Thymus (tissue), 11 donors: ENCODE measurements around the gene CRISPLD2. TPM values are rescaled to one million over a fixed set of nuclear protein-coding genes. Genes with fewer than 3 reads are reported as not detected.

Source experiments
- DNase-seq, 9 donors: peaks; one replicate each; pipeline ENCODE4 v3.0.0-alpha.2; 2013; ENCODE audit warnings: low spot score in 9 of 9, low read depth in 6 of 9, missing footprints in 1 of 9
- H3K27ac ChIP-seq, 2 donors: one replicate each; pipeline ENCODE4 v1.5.1; 2013; ENCODE audit warnings: control low read depth in 1 of 2, low read depth in 1 of 2, low read length in 1 of 2, mild to moderate bottlenecking in 1 of 2, moderate library complexity in 1 of 2
- H3K27me3 ChIP-seq, 2 donors: one replicate each; pipeline ENCODE4 v1.5.1; 2013; ENCODE audit warnings: low read length in 1 of 2; ENCODE audit not compliant: control insufficient read depth in 2 of 2, insufficient read depth in 1 of 2
- H3K36me3 ChIP-seq, 2 donors: one replicate each; pipeline ENCODE4 v1.5.1; 2013; ENCODE audit warnings: low read length in 1 of 2, mild to moderate bottlenecking in 1 of 2, moderate library complexity in 1 of 2; ENCODE audit not compliant: control insufficient read depth in 2 of 2, insufficient read depth in 2 of 2
- H3K4me1 ChIP-seq, 2 donors: one replicate each; pipeline ENCODE4 v1.5.1; 2013; ENCODE audit warnings: low read length in 2 of 2; ENCODE audit not compliant: control insufficient read depth in 2 of 2, insufficient read depth in 2 of 2
- H3K4me3 ChIP-seq, 2 donors: one replicate each; pipeline ENCODE4 v1.5.1; 2013; ENCODE audit warnings: low read length in 2 of 2, control low read depth in 1 of 2, mild to moderate bottlenecking in 1 of 2
- H3K9me3 ChIP-seq, 2 donors: one replicate each; pipeline ENCODE4 v1.5.1; 2013; ENCODE audit warnings: low read length in 1 of 2, mild to moderate bottlenecking in 1 of 2; ENCODE audit not compliant: control insufficient read depth in 2 of 2, insufficient read depth in 1 of 2
- WGBS: extraction: QIAGEN DNeasy Blood & Tissue Kit; methylation state at CpG from one replicate; pipeline ENCODE4 v1.1.7; 2013; 5-methylcytosine and 5-hydroxymethylcytosine counted together
- polyA plus RNA-seq: library from polyadenylated mRNA; stranded (reverse); fragments of 200-250 nt; gene quantifications from one replicate; pipeline ENCODE4 v1.2.3, GENCODE V29; 2013
- total RNA-seq: library from RNA; stranded (reverse); fragments of 120-200 nt; gene quantifications from one replicate; pipeline ENCODE4 v1.2.4, GENCODE V29; 2013
- donor health status: healthy.

The CRISPLD2 gene
- total and polyA plus RNA-seq, 2 donors: 2.1 to 7.2 TPM

GRCh38 chr16:84794186-84794585, 25.6 kb upstream of the CRISPLD2 start:
- Histone ChIP-seq H3K27me3 (no peaks in the 10 kb centered on the region), H3K4me3 (no peak overlapping the region), H3K27ac (no peak overlapping the region), H3K9me3 (no peaks in the 10 kb centered on the region), H3K36me3 (no peaks in the 10 kb centered on the region), H3K4me1 (no peaks in the 10 kb centered on the region)
- DNase-seq: no peak
- 97% methylated on average over 6 of the region's 6 CpGs for WGBS

GRCh38 chr16:84794626-84795025, 25.2 kb upstream of the CRISPLD2 start:
- 97% methylated on average over 19 of the region's 19 CpGs for WGBS
- Histone ChIP-seq H3K27me3 (no peaks in the 10 kb centered on the region), H3K9me3 (no peaks in the 10 kb centered on the region), H3K36me3 (no peaks in the 10 kb centered on the region), H3K4me3 (no peak overlapping the region), H3K4me1 (no peaks in the 10 kb centered on the region), H3K27ac (no peak overlapping the region)
- no peak for DNase-seq

- WGBS: 94% methylated on average over 22 of the region's 22 CpGs
- H3K4me3 ChIP-seq: no peak overlapping the region
Measured at GRCh38 chr16:84795329-84796053, 24.3 kb upstream of the CRISPLD2 start.

GRCh38 chr16:84800158-84800978, 19.4 kb upstream of the CRISPLD2 start:
- DNase-seq: no peak
- H3K36me3 ChIP-seq: no peaks in the 10 kb centered on the region
- H3K27me3 ChIP-seq: no peaks in the 10 kb centered on the region
- 79% methylated on average over 8 of the region's 8 CpGs for WGBS
- no peak overlapping the region for H3K27ac ChIP-seq
- H3K4me3 ChIP-seq: no peak overlapping the region
- no peaks in the 10 kb centered on the region for H3K4me1 ChIP-seq
- peaks cover 0 to 3% of the 10 kb centered on the region in 2 donors for H3K9me3 ChIP-seq

More at GRCh38 chr16:84795329-84796053, 24.3 kb upstream of the CRISPLD2 start:
- no peaks in the 10 kb centered on the region for H3K9me3 ChIP-seq
- H3K36me3 ChIP-seq: no peaks in the 10 kb centered on the region
- H3K27ac ChIP-seq: no peak overlapping the region
- H3K4me1 ChIP-seq: no peaks in the 10 kb centered on the region
- no peak for DNase-seq
- no peaks in the 10 kb centered on the region for H3K27me3 ChIP-seq

GRCh38 chr16:84803146-84803545, 16.6 kb upstream of the CRISPLD2 start:
- Histone ChIP-seq H3K4me1 (no peaks in the 10 kb centered on the region), H3K4me3 (no peak overlapping the region), H3K9me3 (peaks cover 0 to 3% of the 10 kb centered on the region in 2 donors), H3K36me3 (no peaks in the 10 kb centered on the region), H3K27me3 (peaks cover 0 to 4% of the 10 kb centered on the region in 2 donors), H3K27ac (no peak overlapping the region)
- 87% methylated on average over 9 of the region's 9 CpGs for WGBS
- DNase-seq: no peak

GRCh38 chr16:84804326-84804725, 15.5 kb upstream of the CRISPLD2 start:
- WGBS: 98% methylated on average over 10 of the region's 10 CpGs
- no peak overlapping the region for H3K4me3 ChIP-seq
- DNase-seq: no peak
- peaks cover 0 to 3% of the 10 kb centered on the region in 2 donors for H3K9me3 ChIP-seq
- H3K36me3 ChIP-seq: no peaks in the 10 kb centered on the region
- H3K27me3 ChIP-seq: peaks cover 0 to 4% of the 10 kb centered on the region in 2 donors
- no peak overlapping the region for H3K27ac ChIP-seq
- H3K4me1 ChIP-seq: no peaks in the 10 kb centered on the region

GRCh38 chr16:84806256-84806889, 13.4 kb upstream of the CRISPLD2 start:
- peaks cover 5 to 13% of the 10 kb centered on the region in 2 donors for H3K4me1 ChIP-seq
- no peak overlapping the region for H3K27ac ChIP-seq
- DNase-seq: no peak
- H3K9me3 ChIP-seq: peaks cover 0 to 3% of the 10 kb centered on the region in 2 donors
- H3K36me3 ChIP-seq: no peaks in the 10 kb centered on the region
- peaks cover 0 to 4% of the 10 kb centered on the region in 2 donors for H3K27me3 ChIP-seq
- WGBS: 67% methylated on average over 26 of the region's 26 CpGs
- no peak overlapping the region for H3K4me3 ChIP-seq

GRCh38 chr16:84806890-84807258, 12.9 kb upstream of the CRISPLD2 start:
- Histone ChIP-seq H3K9me3 (peaks cover 0 to 3% of the 10 kb centered on the region in 2 donors), H3K4me3 (no peak overlapping the region), H3K27ac (no peak overlapping the region), H3K4me1 (peaks cover 7 to 16% of the 10 kb centered on the region in 2 donors), H3K27me3 (peaks cover 0 to 4% of the 10 kb centered on the region in 2 donors), H3K36me3 (no peaks in the 10 kb centered on the region)
- 97% methylated on average over 10 of the region's 10 CpGs for WGBS
- no peak for DNase-seq

- Histone ChIP-seq H3K9me3 (no peaks in the 10 kb centered on the region), H3K36me3 (no peaks in the 10 kb centered on the region), H3K27me3 (peaks cover 0 to 4% of the 10 kb centered on the region in 2 donors), H3K27ac (no peak overlapping the region), H3K4me3 (no peak overlapping the region), H3K4me1 (peaks cover 7 to 17% of the 10 kb centered on the region in 2 donors)
- no peak for DNase-seq
- WGBS: 96% methylated on average over 7 of the region's 7 CpGs
Measured at GRCh38 chr16:84807776-84808175, 12.0 kb upstream of the CRISPLD2 start.
